Lower lobe of right lung (tissue), 2 donors: ENCODE data around the gene SLC25A43. TPM values are rescaled to one million over a fixed set of nuclear protein-coding genes. Genes with fewer than 3 reads are reported as not detected.
A peak's percentile ranks its signal among the peaks of the same experiment; 100 is the strongest.

Source experiments
- ATAC-seq, 2 donors: fragments of 200-7000 bp; cut with Tn5 transposase; one replicate each; pipeline ENCODE4 v1.9.1; 2020 to 2022; ENCODE audit warnings: mild to moderate bottlenecking in 2 of 2, moderate library complexity in 2 of 2
- DNase-seq: peaks from one replicate; pipeline ENCODE4 v3.0.0-alpha.2; 2020
- H3K27ac ChIP-seq: fragments of 200-600 bp; one replicate; pipeline ENCODE4 v1.8.0; 2022
- H3K27me3 ChIP-seq: fragments of 200-600 bp; one replicate; pipeline ENCODE4 v1.8.0; 2022; ENCODE audit warnings: low read depth
- H3K36me3 ChIP-seq: fragments of 200-600 bp; one replicate; pipeline ENCODE4 v1.8.0; 2022; ENCODE audit warnings: mild to moderate bottlenecking
- H3K4me1 ChIP-seq: fragments of 200-600 bp; one replicate; pipeline ENCODE4 v1.8.0; 2022
- H3K4me3 ChIP-seq: fragments of 200-600 bp; one replicate; pipeline ENCODE4 v1.8.0; 2022; ENCODE audit warnings: mild to moderate bottlenecking
- H3K9me3 ChIP-seq: fragments of 200-600 bp; one replicate; pipeline ENCODE4 v1.8.0; 2022
- intact Hi-C: fragments of 100-400 bp; cut with DNase I; formaldehyde crosslinking; loops from one replicate; pipeline ENCODE4 v1.11.0; 2022
- total RNA-seq: library from RNA; stranded (reverse); fragmentation: NEBNext Ultra II Directional; extraction: Animal tissue kit (Norgen Biotek cat#: 25700); gene quantifications from one replicate; pipeline ENCODE4 v1.2.1, GENCODE V29; 2021
- TF ChIP-seq, protein P1 (sequence below): fragments of 200-600 bp; IDR thresholded peaks from one replicate; pipeline ENCODE4 v1.8.0; 2022; ENCODE audit warnings: antibody characterized with exemption, mild to moderate bottlenecking
- donor health status: DM: no; HTN: yes; CAD: no; lungs with severe emphysema.

The SLC25A43 gene
- total RNA-seq, 1 donor from 2014 or later = 14.9 TPM

DNA sequence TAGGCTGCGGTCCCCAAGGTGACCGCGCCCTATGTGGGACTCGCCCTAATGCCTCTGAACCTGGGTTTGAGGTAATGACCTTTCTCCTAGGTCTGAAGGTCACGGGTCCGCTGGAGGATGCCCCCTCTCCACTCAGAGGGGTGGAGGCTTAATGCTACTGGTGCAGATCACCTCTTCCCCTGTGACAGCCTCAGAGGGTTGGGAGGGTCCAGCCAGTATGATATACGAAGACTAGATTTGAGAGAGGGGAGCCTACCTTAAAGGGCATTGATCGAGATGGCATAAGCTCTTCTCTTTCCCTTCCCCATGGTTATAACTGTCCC is 70.1 kb downstream of the SLC25A43 start:
- Histone ChIP-seq H3K4me3 (peak overlapping the region; percentile 81), H3K9me3 (no peaks in the 10 kb centered on the region), H3K27me3 (no peaks in the 10 kb centered on the region), H3K27ac (peak overlapping the region; percentile 96), H3K4me1 (peaks cover 9% of the 10 kb centered on the region), H3K36me3 (peaks cover 19% of the 10 kb centered on the region)
- DNase-seq = no peak
- ATAC-seq = no peak
- intact Hi-C loops = no loop called here
- TF ChIP-seq, protein P1, sequence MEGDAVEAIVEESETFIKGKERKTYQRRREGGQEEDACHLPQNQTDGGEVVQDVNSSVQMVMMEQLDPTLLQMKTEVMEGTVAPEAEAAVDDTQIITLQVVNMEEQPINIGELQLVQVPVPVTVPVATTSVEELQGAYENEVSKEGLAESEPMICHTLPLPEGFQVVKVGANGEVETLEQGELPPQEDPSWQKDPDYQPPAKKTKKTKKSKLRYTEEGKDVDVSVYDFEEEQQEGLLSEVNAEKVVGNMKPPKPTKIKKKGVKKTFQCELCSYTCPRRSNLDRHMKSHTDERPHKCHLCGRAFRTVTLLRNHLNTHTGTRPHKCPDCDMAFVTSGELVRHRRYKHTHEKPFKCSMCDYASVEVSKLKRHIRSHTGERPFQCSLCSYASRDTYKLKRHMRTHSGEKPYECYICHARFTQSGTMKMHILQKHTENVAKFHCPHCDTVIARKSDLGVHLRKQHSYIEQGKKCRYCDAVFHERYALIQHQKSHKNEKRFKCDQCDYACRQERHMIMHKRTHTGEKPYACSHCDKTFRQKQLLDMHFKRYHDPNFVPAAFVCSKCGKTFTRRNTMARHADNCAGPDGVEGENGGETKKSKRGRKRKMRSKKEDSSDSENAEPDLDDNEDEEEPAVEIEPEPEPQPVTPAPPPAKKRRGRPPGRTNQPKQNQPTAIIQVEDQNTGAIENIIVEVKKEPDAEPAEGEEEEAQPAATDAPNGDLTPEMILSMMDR = no peak

DNA sequence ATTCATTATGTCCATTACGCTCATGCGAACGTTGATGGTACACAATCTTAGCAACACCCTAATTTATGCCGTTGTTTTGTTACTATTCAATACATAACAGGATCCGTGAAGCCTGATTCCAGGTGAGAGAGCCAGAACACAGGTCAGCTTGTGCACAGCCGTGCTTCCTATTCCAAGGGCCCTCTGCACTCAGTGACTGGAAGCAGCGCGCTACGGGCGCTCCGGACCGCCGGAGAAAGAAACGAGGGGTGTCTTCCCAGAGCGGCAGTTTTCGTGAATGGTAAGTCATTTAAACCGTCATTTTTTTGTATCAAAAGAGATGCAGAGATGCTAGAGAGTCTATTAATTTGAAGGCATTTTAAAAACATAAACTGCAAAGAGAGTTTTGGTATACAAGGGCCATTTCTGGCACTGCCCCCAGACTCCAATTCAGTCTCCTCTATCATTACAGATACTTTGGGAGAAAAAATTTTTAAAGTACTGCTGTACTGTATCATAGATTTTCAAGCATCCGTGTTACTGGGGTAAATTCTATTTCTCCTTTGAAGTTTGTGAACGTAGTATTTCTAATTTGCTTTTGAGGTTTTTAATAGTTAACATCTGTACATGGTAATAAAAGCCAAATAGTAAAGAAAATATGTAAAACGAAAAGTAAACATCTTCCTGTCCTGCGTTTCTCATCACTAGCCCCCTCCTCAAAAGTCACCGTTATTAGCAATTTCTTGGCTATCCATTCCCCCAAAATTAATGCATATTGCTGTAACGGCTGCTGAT is 75.7 kb downstream of the SLC25A43 start:
- Histone ChIP-seq H3K9me3 (no peaks in the 10 kb centered on the region), H3K4me3 (no peak overlapping the region), H3K27ac (no peak overlapping the region), H3K27me3 (no peaks in the 10 kb centered on the region), H3K36me3 (peaks cover 19% of the 10 kb centered on the region), H3K4me1 (peaks cover 3% of the 10 kb centered on the region)
- TF ChIP-seq, protein P1 = no peak
- ATAC-seq (no peak), DNase-seq (no peak)
- intact Hi-C loops = no loop called here

DNA sequence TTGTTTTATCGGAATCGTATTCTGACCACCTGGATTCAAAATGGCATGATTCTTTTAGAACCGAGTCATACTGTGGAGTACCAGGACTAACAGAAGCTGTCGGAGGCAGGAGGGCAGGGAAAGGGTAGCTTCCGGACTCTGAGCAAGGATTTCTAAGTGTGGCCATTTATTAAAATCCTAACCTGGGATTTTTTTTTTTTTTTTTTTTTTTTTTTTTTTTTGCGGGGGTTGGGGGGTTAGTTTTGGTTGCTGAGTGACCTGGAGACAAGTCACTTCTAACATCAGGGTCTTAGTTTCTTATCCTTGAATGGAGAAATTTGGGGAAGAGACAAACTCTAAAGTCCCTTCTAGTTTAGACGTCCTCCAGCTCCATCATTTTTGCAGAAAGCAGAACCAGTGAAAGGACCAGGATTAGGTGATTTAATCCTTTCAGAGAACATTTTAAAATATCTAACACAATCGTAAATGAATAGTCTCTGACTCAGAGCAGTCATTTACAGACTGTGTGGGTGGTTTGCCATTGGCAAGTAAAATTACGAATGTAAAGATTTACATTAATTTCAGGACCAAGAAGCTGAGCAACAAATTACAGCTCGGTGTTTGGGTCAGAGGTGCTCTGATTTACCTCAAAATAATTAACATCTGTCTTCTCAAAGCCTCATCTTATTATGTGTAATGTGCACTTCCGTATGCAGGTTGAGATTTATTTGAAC is 76.4 kb downstream of the SLC25A43 start:
- ATAC-seq = no peak
- intact Hi-C loops = no loop called here
- no peak overlapping the region for H3K4me3 ChIP-seq
- no peaks in the 10 kb centered on the region for H3K9me3 ChIP-seq
- no peaks in the 10 kb centered on the region for H3K27me3 ChIP-seq
- TF ChIP-seq, protein P1 = no peak
- peaks cover 12% of the 10 kb centered on the region for H3K36me3 ChIP-seq
- H3K4me1 ChIP-seq = no peaks in the 10 kb centered on the region
- no peak overlapping the region for H3K27ac ChIP-seq
- DNase-seq = no peak

DNA sequence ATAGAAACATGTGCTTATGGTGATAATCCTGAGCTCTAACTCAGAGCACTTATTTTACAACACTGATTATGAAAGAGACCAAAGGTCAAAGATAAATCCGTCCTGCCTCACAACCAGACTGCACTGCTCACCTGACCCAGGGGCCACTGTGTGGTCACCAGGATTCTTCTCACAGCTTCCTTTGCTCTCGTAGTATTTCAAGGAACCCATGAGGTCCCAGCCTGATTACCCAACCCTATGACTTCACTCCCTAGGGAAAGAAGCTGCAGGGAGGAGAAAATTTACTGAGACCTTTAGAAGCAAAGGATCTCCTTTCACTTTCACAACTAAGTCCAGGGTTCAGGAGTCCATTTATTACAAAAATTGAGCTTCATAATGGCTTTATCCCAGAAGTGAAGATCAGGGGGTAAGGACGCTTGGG is 78.7 kb downstream of the SLC25A43 start:
- H3K4me3 ChIP-seq = no peak overlapping the region
- H3K27me3 ChIP-seq = no peaks in the 10 kb centered on the region
- no peak for DNase-seq

DNA sequence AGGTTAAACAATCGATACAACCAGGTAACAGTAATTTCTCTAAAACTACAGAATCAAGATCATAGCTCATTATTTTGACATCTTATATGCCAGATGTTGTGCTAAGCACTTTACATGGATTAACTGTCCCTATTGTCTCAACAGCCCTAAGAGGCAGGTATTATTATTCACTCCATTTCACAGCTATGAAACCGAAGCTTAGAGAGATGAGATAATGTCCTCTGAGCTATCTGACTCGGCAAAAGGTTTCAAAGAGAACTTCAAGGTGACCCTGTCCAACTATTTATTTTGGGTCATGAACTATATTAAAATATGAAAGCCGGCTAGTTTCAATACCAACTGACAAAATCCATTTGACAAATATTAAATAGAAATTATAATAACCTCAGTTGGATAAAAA is 79.4 kb downstream of the SLC25A43 start:
- TF ChIP-seq, protein P1 = no peak
- H3K27me3 ChIP-seq = no peaks in the 10 kb centered on the region
- H3K27ac ChIP-seq = no peak overlapping the region
- no peak for ATAC-seq
- H3K36me3 ChIP-seq = no peaks in the 10 kb centered on the region
- H3K9me3 ChIP-seq = no peaks in the 10 kb centered on the region
- no peak overlapping the region for H3K4me3 ChIP-seq
- DNase-seq = no peak
- intact Hi-C loops = no loop called here
- no peaks in the 10 kb centered on the region for H3K4me1 ChIP-seq

More for the DNA sequence above, 78.7 kb downstream of the SLC25A43 start:
- no peak for ATAC-seq
- TF ChIP-seq, protein P1 = no peak
- Histone ChIP-seq H3K9me3 (no peaks in the 10 kb centered on the region), H3K36me3 (no peaks in the 10 kb centered on the region), H3K4me1 (no peaks in the 10 kb centered on the region), H3K27ac (no peak overlapping the region)
- intact Hi-C loops = no loop called here
